Measurements from ENCODE around the gene COPE. TPM values are rescaled to one million over a fixed set of nuclear protein-coding genes. Genes with fewer than 3 reads are reported as not detected.
"Not testable (repeated sequence)": the region's sequence is repeated elsewhere in the genome, so short reads cannot be mapped to it uniquely, and the experiment has no call there.

The COPE gene
- polyA plus RNA-seq, 3 donors: 118 to 145 (median 140) TPM

DNA sequence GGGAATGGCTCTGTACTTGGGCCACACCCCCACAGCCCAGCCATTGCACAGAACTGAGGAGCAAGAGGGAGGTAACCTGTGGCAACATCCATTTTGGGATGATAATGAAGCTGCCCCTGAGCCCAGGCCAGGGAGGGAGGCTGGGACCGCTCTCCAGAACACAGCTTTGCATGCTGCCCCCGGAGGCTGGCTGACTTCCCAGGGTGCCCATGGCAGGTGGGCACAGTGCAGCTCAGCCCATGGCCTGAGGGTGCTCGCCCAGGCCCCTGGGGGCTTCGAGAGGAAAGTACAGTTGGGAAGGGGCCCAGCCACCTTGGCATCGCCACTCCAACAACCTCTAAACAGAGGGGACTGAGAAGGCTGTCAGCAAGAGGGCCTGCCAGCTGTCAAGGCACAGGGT, 5.7 kb downstream of the COPE start:
- DNase-seq: no peak

DNA sequence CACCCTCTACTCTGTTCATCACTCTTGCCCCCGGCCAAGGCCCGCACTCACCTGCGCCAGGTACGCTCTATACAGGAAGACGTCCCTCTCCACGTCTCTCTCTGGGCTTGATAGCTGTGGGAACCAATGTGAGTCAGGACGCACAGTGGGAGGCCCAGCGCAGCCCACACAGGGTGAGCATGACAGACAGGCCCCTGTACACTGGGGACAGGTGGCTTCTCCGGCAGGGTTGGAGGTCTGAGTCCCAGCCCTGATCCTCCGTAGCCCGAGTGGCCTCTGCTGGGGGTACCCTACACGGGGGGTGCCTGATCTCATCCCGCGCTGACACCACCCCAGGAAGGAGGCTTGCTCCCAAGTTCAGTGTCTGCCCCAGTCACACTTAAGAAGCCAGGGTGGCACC, 6.3 kb downstream of the COPE start:
- no peak for DNase-seq

DNA sequence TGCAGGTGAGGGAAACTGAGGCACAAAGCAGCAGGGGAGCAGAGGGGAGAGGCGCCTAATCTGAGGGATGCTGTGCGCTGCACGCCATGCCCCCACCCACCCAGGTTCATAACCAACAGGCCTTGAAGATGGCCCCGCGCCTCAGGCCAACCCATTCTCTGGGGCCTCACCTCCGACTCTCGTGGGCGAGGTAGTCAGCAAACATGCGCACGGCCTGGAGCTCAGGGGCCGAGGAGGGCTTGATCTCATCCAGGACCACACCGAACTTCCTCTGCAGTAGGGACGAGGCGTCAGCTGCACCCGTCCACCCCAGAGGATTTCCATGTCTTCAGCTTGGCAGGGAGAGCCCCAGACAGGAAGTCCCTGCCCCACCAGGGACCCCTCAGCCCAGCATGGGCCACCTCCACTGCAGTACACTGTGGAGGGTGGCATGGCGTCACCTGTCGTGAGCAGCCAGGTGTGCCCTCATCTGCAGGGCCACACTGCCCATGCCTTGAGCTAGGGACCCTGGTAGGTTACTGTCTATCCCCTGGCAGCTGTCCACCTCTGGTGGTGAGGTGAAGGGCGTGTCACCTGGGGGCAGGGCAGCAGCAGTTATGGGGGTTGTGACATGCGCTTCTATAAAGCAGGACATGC, 8.3 kb downstream of the COPE start:
- no peak for DNase-seq

DNA sequence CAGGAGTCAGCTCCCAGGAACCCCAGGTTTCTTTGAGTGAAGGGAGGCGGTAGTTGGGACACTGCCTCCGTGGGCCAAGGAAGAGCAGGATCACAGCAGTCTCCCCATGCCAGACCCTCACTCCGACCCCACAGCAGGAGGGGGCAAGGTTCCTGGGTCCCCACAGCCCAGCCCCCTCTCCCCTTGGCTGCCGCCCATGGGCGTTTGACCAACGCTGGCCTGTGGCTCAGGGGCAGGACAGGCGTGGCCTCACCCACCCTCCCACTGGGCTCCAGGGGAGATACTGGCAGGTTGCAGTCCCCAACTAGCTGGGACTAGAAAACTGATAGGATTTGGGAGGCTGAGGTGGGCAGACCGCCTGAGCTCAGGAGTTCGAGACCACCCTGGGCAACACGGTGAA, 9.2 kb downstream of the COPE start:
- no peak for DNase-seq

DNA sequence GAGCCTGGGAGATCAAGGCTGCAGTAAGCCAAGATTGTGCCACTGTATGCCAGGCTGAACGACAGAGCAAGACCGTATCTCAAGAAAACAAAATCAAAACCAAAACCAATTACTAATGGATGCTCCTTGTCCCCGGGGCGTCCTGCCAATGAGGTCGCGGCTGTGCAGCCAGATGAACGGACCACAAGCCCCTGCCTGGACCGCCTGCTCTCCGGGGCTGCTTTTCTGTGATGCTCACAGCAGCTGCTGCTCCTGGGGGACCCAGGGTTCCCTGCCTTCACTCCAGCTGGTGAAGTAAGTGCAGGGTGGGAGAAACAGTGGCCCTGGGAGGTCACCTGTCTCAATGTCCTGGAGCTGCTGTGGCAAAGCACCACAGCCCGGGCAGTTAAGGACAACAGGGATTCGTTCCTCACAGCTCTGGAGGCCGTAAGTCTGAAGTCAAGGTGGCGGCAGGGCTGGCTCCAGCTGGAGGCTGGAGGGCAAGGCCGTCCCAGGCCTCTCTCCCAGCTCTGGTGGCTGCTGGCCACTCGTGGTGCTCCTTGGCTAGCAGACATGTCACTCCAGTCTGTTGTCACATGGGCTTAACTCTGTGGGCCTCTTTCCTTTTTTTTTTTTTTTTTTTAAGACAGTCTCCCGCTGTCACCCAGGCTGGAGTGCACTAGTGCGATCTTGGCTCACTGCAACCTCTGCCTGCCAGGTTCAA, 10.1 kb downstream of the COPE start:
- no peak for DNase-seq

DNA sequence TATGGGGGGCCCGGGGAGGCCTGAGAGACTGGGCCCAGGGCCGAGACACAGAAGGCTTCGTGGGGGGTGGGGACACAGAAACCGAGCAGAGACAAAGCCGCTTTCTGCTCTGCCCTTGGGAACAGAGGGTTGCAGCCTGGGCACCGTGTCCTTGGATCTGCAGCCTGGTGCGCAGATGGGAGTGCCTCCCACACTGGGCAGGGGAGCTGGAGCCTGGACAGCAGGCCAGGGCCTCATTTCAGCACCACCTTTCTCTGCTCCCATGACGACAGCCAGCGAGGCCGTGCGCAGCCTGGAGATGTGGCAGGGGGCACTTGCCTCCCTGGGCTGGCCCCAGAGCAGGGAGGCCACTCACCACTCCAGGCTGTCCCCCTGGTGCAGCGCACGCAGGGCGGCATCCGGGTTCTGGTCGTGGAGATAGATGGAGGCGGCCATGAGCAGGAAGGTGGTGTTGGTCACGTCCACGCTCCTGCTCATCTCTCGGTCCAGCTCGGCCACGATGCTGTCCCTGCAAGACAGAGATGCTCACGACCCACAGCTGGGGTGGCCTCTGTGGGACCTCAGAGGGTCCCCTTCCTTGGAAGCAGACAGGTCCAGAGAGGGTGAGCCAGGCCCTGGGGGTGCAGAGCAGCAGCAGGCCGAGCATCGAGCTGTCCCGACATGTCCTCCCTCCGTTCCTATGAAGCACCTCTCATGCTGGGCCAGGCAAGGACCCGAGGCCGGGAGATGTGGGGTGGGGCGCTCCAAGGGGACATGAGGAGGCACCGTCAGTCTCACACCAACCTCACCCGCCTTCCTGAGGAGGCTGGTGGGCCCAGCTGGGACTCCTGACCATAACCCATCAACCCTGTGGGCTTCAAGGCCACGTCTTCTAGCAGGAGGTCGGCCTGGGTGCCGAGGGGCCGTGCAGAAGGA, 12.3 kb downstream of the COPE start:
- no peak for DNase-seq

DNA sequence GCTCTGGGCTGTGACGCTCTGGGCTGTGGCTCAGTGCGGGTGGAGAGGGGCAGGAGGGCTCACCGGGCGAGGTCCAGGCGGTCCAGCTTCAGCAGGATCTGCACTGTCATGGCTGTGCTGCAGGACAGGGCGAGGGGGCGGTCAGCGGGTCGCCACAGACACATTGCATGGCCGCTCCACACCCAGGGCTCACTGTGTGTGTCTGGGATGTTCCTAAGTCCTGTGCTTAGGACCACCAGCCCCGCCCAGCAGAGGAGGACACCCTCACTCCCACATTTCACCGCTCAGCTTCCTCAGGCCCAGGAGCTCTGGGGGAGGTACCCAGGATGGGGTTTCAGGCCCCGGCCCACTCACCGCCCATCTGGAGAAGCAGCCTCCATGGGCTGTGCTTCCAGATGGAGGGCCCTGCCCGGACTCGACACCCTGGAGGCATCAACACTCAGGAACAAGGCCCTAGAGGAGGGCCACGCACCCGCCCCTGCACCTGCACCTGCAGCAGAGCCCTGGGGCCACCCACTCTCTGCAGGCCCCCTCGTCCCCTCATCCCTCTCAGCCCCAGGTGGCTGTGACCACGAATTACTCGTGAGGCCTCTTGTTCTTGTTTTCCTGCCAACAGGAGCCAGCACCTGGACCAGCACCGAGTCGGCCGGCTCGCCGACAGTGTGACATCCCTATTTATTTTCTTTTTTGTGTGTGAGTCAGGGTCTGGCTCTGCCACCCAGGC, 13.5 kb downstream of the COPE start:
- DNase-seq: peak; percentile 62

DNA sequence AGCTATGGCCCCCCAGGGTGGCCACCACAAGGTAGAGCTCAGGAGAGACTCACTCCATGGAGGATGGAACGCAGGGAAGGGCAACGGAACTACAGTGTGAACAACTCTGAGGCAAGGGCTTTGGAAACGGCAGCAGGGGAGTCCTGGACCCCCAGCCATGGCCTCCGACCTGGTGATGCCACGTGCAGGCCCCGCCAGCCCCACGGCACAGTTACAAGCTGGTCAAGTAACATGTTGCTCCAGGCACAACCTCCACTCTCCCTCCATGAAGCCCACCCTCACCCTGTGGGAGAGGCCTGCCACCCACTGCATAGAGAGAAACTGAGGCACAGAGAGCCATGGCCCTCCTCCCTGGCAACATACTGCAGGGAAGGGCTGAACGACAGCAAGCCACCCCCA, 14.1 kb downstream of the COPE start:
- no peak for DNase-seq

DNA sequence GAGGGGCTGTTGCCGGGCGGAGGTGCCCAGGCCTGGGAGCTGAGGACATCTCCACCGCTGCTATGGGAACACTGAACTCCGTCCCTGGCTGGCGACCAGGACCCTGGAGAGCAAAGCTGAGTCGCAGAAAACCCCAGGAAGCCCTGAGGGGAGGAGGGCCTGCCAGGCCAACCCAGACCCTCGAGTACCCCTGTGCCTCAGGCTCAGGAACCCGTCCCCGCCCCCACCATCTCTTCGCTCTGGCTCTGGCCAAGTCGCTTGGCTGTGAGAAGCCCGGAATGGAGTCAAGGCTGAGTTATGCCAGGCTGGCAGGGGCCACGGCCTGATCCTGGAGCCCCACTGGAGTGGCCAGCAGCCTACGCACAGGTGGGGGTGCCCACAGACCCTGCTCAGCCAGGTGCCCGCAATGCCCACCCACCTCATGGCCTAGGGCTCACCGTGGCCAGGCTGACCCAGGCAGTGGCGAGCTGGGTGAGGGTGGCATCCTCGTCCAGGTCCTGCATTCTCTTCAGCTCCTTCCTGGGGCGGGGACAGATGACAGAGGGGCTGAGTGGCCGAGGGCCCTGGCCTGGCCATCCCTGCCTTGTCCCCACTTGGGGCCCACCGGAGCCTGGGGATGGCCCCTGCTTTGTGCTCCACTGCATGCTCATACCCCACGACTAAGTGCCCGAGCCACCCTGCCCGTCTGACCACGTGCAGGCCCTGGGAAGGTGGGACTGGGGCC, 14.7 kb downstream of the COPE start:
- no peak for DNase-seq

DNA sequence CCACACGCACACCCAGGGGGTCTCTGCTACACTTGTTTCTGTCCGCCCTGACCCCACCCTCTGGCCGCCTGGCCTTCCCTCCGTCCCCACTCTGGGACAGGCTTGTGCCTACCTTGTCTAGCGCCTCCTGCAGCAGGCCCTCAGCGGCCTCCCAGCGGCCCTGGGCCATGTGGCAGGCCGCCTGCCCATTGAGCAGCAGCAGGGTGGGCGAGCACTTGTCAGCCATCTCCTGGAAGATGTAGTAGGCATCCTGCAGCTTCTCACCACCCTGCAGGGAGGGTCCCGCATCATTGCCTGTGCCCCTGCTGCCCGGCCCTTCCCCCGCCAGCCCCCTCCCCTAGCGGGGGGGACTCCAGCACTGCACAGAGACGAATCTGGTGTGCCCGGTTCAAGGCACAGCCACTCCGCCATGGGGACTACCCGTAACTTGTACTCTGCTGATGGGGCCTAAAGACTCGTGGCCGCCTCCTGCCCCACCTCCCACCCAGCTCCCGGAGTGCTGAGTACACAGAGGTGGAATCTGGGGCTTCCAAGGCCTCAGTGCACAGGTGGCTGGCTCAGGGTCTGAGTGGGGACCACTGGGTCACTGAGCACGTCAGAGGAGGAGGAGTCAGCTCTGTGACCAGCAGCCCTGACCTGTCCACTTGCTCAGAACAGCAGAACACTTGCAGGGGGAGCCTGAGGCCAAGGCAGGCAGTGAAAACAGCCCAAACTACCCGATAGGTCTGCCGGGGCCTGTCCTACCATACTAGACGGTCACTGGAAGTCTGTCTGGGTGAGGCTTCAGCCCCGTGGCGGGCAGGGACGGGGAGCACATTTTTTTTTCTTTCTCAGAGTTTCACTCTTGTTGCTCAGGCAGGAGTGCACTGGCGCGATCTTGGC, 15.8 kb downstream of the COPE start:
- no peak for DNase-seq

DNA sequence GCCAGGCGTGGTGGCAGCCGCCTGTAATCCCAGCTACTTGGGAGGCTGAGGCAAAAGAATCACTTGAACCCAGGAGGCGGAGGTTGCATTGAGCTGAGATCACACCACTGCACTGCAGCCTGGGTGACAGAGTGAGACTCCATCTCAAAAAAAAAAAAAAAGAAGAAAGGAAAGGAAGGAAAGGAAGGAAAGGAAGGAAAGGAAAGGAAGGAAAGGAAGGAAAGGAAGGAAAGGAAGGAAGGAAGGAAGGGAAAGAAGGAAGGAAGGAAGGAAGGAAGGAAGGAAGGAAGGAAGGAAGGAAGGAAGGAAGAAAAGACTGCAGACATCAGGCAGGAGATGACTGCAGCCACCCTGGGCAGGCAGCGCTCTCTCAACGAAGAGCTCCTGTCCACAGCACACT, 16.7 kb downstream of the COPE start:
- not testable (repeated sequence) for DNase-seq

DNA sequence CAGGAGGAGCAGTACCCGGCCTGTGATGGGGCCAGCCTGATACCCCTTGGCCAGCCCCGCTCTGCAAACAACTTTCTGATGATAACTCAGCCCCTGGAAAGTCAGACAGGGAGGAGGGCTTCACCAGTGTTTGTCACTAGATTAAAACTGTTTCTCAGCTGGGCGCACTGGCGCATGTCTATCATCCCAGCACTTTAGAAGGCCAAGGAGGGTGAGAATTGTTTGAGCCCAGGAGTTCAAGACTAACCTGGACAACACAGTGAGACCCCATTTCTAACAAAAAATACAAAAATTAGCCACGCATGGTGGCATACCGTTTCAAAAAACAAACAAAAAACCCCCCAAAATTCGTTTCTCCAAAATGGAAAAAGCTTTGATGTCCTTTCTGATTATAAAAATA, 17.7 kb downstream of the COPE start:
- DNase-seq: no peak

DNA sequence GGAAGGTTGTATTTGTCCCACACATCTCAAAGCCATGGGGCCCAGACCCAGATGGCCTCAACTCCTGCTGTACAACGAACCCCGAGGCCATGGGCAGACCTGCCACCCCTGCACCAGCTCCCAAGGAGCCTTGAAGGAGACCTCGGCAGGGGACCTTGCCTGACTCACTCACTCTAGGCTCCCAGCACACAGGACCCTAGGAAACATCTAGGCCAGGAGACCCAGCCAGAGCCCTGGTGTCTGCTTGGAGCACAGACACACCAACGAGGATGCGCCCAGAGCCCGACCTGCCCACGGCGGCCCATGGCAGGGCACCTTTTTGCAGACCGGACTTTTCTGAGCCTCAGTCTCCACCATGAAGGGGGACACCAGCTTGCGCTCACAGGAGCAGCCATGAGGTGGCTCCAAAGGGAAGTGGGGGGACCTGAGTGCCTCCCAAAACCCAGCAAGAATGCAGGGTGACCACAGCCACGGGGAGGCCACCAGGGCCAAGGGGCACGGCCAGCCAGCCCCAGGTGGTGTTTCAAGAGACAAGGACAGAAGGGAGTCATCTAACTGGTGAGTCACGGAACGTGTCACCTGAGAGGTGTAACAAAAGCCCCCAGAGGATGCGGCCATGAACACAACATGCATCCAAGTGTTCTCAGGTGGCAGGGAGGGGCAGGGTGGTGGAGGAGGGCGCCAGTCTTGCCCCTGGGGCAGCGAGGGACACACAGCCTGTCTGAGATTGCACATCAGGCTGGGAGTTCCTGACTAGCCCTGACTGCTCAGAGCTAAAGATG, 18.3 kb downstream of the COPE start:
- DNase-seq: no peak

DNA sequence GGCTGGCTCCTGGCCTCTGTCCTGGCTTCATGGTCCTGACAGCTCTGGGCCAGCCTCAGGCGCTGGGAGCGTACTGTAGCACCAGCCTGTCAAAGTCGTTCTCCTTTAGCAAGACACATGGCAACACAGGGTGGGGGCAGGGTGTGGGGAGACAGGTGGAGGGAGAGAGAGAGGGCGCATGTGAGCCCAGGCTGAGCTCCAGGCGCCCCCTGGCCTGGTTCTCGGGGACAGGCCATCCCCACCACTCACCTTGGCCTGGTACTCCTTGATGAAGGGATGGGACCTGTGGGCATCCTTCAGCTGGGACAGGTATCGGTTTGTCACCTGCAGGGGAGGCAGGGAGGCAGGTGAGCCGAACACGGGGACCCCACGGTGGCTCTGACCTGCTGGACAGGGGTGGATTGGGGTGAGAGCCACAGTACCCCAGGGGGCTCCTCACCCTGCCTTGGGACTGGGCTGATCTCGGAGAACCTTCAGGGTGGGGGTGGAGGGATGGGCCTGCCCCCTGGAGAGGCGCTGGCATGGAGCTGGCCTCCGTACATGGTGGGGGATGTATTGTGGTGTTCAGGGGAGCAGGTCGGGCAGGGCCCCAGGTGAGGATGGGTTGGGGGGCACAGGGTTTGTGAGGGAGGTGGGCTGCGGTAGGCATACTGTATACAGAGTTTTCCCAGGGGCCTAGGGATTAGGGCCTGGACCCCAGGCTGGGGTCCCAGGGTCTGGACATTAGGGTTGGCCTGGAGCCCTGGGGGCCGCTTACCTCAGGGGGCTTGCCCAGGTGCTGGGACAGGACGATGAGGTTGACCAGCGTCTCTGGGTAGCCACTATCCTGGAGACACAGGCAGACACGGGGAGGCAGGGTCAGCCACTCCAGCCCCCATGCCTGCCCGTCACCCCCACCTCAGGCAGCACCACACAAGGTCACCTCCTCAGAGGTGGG, 19.3 kb downstream of the COPE start:
- DNase-seq: no peak

DNA sequence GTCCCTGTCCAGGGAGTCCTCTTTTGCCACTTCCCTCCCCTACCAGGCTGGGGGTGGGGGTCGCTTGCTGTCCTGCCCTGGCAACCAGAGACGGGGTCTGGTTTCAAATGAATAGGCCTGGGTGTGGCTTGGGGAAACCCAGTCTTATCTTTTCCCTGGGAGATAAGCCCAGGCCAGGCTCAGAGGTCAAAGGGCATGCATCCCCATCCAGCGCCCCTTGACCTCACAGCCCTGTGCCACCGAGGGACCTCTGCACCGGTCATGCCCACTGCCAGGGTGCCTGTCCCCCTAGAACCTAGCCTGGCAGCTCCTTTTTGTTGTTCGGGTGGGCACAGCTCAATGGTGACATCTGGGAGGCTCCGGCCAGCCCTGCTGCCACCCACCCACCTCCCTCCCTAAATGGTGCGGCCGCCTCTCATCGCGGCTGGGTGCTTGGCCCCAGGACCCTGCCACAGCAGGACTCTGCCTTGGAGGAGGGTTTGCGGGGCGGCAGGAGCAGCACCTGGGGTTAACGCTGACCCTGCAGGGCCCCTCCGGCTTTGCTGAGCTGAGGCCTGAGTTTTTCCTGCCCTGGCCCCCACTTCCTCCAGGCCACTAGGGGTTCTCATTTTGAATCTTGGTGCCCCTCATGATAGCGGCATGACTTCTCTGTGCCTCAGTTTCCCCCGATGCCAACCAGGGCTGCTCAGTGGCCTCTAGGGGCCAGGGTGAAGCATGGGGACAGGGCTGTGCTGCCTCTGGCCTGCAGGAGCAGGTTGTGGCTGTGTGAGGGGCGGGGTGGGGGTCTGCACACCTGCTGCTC, 20.4 kb downstream of the COPE start:
- no peak for DNase-seq

DNA sequence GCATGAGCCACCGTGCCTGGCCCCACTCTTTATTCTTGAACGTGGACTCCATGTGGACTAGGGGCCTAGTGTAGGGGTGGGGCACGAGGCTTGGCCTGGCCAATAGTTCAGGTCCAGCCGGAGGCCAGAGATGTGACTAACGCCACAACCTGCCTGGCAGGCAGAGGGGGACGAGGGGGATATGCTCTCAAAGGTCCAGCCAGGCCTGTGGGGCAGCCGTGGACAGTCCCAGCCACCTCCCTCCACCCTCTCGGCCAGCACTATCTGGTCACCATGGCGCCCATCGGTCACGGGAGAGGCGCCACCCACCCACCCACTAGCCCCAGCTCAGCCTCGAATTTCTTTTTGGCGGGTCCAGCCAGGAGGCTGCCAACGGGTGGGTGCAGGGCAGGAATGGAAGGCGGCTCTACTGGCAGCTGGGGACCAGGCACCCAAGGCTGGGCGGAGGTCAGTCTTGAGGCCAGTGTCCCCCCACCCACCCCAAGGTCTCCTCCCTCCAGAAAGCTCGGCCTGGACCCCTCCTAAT, 21.0 kb downstream of the COPE start:
- DNase-seq: no peak

Data from renal pelvis (tissue), 4 donors.